ENCODE measurements around the gene CFAP299. TPM values are rescaled to one million over a fixed set of nuclear protein-coding genes. Genes with fewer than 3 reads are reported as not detected.

Gene CFAP299
- total and polyA plus RNA-seq, 2 of the 8 experiments (the other 6 are each of a cell fraction or from before 2014, with no cell fraction given) = not detected

DNA sequence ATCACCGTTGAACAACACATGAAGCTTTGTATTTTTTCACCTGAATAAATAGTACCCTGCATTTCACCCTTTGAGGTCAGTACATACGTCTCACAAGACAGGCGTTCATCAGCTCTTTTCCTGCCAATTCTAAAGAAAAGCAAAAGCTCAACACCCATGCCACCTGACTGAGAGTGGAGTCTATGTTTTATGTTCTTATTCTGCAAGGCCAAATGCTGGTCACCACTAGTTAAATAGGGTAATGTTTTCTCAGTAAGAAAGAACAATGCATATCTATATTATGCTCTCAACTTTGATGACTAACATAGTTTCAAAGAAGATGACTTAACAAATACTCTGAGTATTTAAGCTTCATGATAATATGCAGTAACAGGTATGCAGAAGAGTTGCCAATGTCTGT, 358.6 kb downstream of the CFAP299 start:
- Histone ChIP-seq H3K27me3 (replicated peaks in 1 of 4; ENCODE audit: control insufficient read depth in 3 of 4, extremely low read depth in 1 of 4, insufficient read depth in 3 of 4, low read length in 3 of 4) (no peaks in the 10 kb centered on the region), H3K56ac (replicated peaks; ENCODE audit: insufficient read length, low read depth, low read length) (no peak overlapping the region), H3K9ac (replicated peaks in 1 of 4; ENCODE audit: extremely low read depth in 1 of 4, low read depth in 3 of 4, low read length in 3 of 4) (no peak overlapping the region), H2BK12ac (ENCODE audit: low read depth, low read length) (no peak overlapping the region), H2BK20ac (ENCODE audit: low read length) (no peak overlapping the region), H4K20me1 (replicated peaks in 1 of 2; ENCODE audit: control insufficient read depth in 1 of 2, insufficient read depth in 2 of 2, low read length in 2 of 2) (no peaks in the 10 kb centered on the region), H2AK5ac (ENCODE audit: low read depth, low read length) (no peak overlapping the region), H3K23ac (ENCODE audit: insufficient read length) (no peak overlapping the region), H3K27ac (ENCODE audit: low read depth, low read length) (no peak overlapping the region), H2BK15ac (ENCODE audit: low read length) (no peak overlapping the region), H4K5ac (ENCODE audit: insufficient read length, low read depth, low read length) (no peak overlapping the region), H4K91ac (replicated peaks; ENCODE audit: insufficient read length, low read length) (no peak overlapping the region), H3K79me1 (ENCODE audit: low read depth, low read length) (no peaks in the 10 kb centered on the region), H3K18ac (ENCODE audit: extremely low read depth, low read length) (no peak overlapping the region), H3K79me2 (ENCODE audit: control insufficient read depth in 1 of 2, insufficient read depth in 2 of 2, low read length in 2 of 2) (no peaks in the 10 kb centered on the region), H3K4ac (replicated peaks; ENCODE audit: insufficient read length, low read depth, low read length) (no peak overlapping the region), H3K4me1 (replicated peaks in 1 of 4; ENCODE audit: control insufficient read depth in 3 of 4, insufficient read depth in 4 of 4, low read length in 3 of 4) (no peaks in the 10 kb centered on the region), H2BK5ac (ENCODE audit: low read depth, low read length) (no peak overlapping the region), H3K23me2 (ENCODE audit: low read depth, low read length) (no peaks in the 10 kb centered on the region), H2AFZ (ENCODE audit: low read length) (no peak overlapping the region), H3K4me3 (ENCODE audit: extremely low read depth in 1 of 4, insufficient read depth in 2 of 4, low read depth in 3 of 4, low read length in 4 of 4) (no peak overlapping the region), H2BK120ac (replicated peaks; ENCODE audit: low read depth, low read length) (no peak overlapping the region), H3K4me2 (ENCODE audit: insufficient read depth in 1 of 2, low read depth in 2 of 2, low read length in 2 of 2) (no peak overlapping the region), H3K36me3 (ENCODE audit: control insufficient read depth in 2 of 4, insufficient read depth in 4 of 4, low read length in 3 of 4) (no peaks in the 10 kb centered on the region), H4K8ac (ENCODE audit: extremely low read depth, insufficient read depth, low read length) (no peak overlapping the region), H3K9me3 (ENCODE audit: insufficient read depth in 2 of 2, low read depth in 1 of 2, low read length in 1 of 2) (no peaks in the 10 kb centered on the region), H3K14ac (ENCODE audit: insufficient read length) (no peak overlapping the region)
- WGBS, 2 experiments (ENCODE audit: extremely low coverage in 1 of 2, insufficient coverage in 1 of 2, insufficient read length in 1 of 2, insufficient replicate concordance in 2 of 2, low coverage in 1 of 2, low lambda C conversion rate in 2 of 2, missing lambda C conversion rate in 1 of 2) = 97% methylated on average over 3 of the region's 3 CpGs; no CpG with 5 or more reads in 1 of the 2 experiments
- ChIA-PET POLR2A (ENCODE audit: partially characterized antibody) (no interaction called here), CTCF (ENCODE audit: partially characterized antibody) (interaction anchor here (0.6 to 0.7 kb wide), 2 partner anchors 14 to 17 kb away, joined by 3 read pairs; no protein-coding TSS in a partner anchor)
- DNase-seq (ENCODE audit: low read depth in 1 of 2, low spot score in 2 of 2) (no peak), FAIRE-seq (no peak)
- TF ChIP-seq, protein P1, sequence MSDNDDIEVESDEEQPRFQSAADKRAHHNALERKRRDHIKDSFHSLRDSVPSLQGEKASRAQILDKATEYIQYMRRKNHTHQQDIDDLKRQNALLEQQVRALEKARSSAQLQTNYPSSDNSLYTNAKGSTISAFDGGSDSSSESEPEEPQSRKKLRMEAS (IDR thresholded peaks at IDR 0.05) = no peak
- TF ChIP-seq POU5F1 (IDR thresholded peaks at IDR 0.05; ENCODE audit: low read depth, low read length) (no peak), TAF7 (optimal IDR thresholded peaks at IDR 0.05; ENCODE audit: borderline replicate concordance, low read depth, low read length) (no peak), SIX5 (IDR thresholded peaks at IDR 0.05; ENCODE audit: low read depth, low read length) (no peak), SP2 (IDR thresholded peaks at IDR 0.05; ENCODE audit: low read length) (no peak), SAP30 (IDR thresholded peaks at IDR 0.05; ENCODE audit: insufficient read depth, insufficient replicate concordance, low read length) (no peak), RBBP5 (IDR thresholded peaks at IDR 0.05; ENCODE audit: borderline replicate concordance, low read depth, low read length) (no peak), GTF2F1 (IDR thresholded peaks at IDR 0.05; ENCODE audit: borderline replicate concordance, low read depth, low read length) (no peak), RXRA (IDR thresholded peaks at IDR 0.05; ENCODE audit: insufficient read depth, low read depth, low read length) (no peak), CHD1 (IDR thresholded peaks at IDR 0.05; ENCODE audit: low read depth, low read length) (no peak), EGR1 (IDR thresholded peaks at IDR 0.05; ENCODE audit: borderline replicate concordance, low read depth, low read length) (no peak)
- TF ChIP-seq, protein P2, sequence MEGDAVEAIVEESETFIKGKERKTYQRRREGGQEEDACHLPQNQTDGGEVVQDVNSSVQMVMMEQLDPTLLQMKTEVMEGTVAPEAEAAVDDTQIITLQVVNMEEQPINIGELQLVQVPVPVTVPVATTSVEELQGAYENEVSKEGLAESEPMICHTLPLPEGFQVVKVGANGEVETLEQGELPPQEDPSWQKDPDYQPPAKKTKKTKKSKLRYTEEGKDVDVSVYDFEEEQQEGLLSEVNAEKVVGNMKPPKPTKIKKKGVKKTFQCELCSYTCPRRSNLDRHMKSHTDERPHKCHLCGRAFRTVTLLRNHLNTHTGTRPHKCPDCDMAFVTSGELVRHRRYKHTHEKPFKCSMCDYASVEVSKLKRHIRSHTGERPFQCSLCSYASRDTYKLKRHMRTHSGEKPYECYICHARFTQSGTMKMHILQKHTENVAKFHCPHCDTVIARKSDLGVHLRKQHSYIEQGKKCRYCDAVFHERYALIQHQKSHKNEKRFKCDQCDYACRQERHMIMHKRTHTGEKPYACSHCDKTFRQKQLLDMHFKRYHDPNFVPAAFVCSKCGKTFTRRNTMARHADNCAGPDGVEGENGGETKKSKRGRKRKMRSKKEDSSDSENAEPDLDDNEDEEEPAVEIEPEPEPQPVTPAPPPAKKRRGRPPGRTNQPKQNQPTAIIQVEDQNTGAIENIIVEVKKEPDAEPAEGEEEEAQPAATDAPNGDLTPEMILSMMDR (IDR thresholded peaks at IDR 0.05; ENCODE audit: control extremely low read depth in 1 of 3, insufficient read depth in 1 of 3, low read depth in 1 of 3, low read length in 3 of 3) = no peak
